Suprapubic skin (tissue), 4 donors: ENCODE results near the gene AMDHD1.

ENCODE experiments used
- CTCF ChIP-seq, 2 donors: fragments of 200-600 bp in 1 of 2; fragments of 450-650 bp in 1 of 2; sonication (generic) in 1 of 2; IDR thresholded peaks; one replicate each; pipeline ENCODE4 v1.5.1; 2016 to 2019; ENCODE audit warnings: antibody characterized with exemption in 2 of 2, mild to moderate bottlenecking in 1 of 2, moderate library complexity in 1 of 2
- POLR2A ChIP-seq, 2 donors: fragments of 450-650 bp; IDR thresholded peaks; one replicate each; pipeline ENCODE4 v1.6.1; 2017; ENCODE audit warnings: antibody characterized with exemption in 2 of 2, mild to moderate bottlenecking in 2 of 2, moderate library complexity in 2 of 2
- POLR2AphosphoS5 ChIP-seq, 3 donors: sonication (generic); formaldehyde crosslinking; IDR thresholded peaks; one replicate each; pipeline ENCODE4 v1.6.1; 2017; ENCODE audit warnings: antibody characterized with exemption in 3 of 3

GRCh38 chr12:95997276-95997675 lies 54.1 kb downstream of the AMDHD1 start:
- TF ChIP-seq POLR2A (IDR thresholded peaks at IDR 0.05) (no peak), POLR2AphosphoS5 (IDR thresholded peaks at IDR 0.05) (no peak), CTCF (IDR thresholded peaks at IDR 0.05) (no peak)
